GM19240 (cell line): ENCODE data around the gene BTBD1.
"Not testable (repeated sequence)": the region's sequence is repeated elsewhere in the genome, so short reads cannot be mapped to it uniquely, and the experiment has no call there.

ENCODE experiments used
- DNase-seq: peaks from one replicate; pipeline ENCODE4 v3.0.0; 2011; ENCODE audit warnings: low spot score; ENCODE audit not compliant: insufficient read length

Gene BTBD1

DNA sequence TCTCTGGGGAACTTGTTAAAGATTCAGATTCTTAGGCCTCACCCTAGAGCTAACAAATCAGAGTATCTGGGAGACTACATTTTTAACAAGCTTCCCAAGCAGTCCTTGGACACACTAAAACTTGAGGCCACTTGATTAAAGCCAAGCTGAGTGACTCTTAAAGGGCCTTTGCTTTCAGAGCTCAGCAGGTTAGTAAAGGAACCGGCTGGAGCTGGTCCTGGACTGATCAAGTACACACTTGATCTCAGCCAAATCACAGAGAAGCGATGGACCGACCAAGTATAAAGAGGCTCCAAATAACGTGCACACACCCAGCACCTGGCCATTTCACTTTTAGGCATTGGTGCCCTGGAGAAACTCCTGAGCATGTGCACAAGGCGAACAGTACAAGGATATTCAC is 27.5 kb upstream of the BTBD1 start:
- no peak for DNase-seq

DNA sequence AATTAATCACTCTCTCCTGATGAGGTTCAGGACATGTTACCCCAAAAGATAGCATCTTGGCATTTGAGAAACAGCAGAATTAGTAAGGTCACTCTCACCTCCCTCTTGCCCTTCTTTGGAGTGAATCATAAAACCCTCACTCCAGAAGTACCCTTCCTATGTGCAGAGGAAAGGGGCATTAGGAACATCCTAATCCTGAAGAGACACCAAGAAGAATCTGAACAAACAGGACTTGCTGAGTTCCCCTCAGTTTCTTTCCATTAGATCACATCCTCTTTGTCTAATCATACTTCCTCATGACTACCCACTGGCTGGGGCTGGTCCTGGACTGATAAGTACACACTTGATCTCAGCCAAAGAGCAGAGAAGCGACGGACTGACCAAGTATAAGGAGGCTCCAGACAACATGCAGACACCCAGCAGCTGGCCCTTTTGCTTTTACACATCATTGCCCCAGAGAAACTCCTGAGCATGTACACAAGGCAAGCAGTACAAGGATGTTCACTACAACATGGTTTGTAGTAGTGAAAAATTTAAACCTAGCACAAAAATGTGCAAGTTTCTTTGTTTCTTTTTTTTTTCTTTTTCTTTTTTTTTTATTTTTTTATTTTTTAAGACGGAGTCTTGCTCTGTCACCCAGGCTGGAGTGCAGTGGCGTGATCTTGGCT is 25.4 kb upstream of the BTBD1 start:
- DNase-seq = no peak

- DNase-seq = not testable (repeated sequence)
Measured at GRCh38 chr15:83091965-83092308, 24.9 kb upstream of the BTBD1 start.

GRCh38 chr15:83090465-83090864 is 23.4 kb upstream of the BTBD1 start:
- DNase-seq = no peak

DNA sequence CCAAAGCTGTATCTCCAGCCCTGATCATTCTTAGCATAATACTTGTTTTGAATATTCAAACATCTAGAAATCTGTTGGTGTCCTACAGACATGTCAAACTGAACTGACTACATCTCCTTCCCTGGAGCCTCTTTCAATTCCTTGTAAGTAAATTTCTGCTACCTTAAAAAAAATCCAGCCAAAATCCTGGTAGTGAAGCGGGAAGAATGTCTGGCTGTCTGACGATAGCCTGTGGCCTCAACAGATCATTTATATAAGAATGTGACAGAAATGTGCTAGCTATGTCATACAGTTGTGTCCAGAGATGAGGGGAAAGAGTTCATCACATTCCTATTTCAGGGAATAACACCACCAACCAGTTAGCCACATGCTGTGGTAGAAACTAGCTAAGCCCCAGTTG is 21.8 kb upstream of the BTBD1 start:
- DNase-seq = no peak

GRCh38 chr15:83087576-83087975 is 20.5 kb upstream of the BTBD1 start:
- DNase-seq = no peak

- not testable (repeated sequence) for DNase-seq
Measured at GRCh38 chr15:83085864-83086552, 19.0 kb upstream of the BTBD1 start.

DNA sequence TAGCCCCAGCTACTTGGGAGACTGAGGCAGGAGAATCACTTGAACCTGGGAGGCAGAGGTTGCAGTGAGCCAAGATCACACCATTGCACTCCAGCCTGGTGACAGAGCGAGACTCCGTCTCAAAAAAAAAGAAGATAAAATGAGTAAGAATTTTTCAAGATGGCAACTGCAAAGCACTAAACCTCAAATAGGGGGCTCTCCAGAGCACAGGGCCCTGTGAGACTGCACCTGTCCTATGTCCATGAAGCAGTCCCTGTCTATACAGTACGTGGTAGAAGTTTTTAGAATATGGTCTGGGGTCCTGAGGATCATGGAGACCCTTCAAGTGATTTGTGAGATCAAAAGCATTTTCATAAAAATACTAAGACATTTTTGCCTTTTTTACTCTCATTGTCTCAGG is 18.4 kb upstream of the BTBD1 start:
- DNase-seq = not testable (repeated sequence)

GRCh38 chr15:83082730-83083386 is 15.8 kb upstream of the BTBD1 start:
- DNase-seq = no peak

GRCh38 chr15:83081256-83082014 is 14.4 kb upstream of the BTBD1 start:
- no peak for DNase-seq

- no peak for DNase-seq
Measured at GRCh38 chr15:83078712-83079111, 11.7 kb upstream of the BTBD1 start.

- DNase-seq = no peak
Measured at GRCh38 chr15:83077491-83078230, 10.6 kb upstream of the BTBD1 start.

DNA sequence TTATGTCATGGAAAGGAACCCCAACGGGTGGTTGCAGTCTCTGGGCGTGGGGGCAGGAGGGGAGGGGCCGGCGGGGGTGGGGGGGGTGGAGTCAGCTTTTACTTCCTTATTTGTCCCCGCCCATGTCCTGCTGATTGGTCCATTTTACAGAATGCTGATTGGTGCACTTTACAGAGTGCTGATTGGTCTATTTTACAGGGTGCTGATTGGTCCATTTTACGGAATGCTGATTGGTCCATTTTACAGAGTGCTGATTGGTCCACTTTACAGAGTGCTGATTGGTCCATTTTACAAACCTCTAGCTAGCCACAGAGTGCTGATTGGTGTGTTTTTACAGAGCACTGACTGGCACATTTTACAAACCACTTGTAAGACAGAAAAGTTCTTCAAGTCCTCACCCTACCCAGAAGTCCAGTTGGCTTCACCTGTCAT is 2.2 kb upstream of the BTBD1 start:
- not testable (repeated sequence) for DNase-seq

- no peak for DNase-seq
Measured at GRCh38 chr15:83068054-83068453, 1.0 kb upstream of the BTBD1 start.

GRCh38 chr15:83067638-83067962 is 548 bp upstream of the BTBD1 start:
- DNase-seq = no peak

DNA sequence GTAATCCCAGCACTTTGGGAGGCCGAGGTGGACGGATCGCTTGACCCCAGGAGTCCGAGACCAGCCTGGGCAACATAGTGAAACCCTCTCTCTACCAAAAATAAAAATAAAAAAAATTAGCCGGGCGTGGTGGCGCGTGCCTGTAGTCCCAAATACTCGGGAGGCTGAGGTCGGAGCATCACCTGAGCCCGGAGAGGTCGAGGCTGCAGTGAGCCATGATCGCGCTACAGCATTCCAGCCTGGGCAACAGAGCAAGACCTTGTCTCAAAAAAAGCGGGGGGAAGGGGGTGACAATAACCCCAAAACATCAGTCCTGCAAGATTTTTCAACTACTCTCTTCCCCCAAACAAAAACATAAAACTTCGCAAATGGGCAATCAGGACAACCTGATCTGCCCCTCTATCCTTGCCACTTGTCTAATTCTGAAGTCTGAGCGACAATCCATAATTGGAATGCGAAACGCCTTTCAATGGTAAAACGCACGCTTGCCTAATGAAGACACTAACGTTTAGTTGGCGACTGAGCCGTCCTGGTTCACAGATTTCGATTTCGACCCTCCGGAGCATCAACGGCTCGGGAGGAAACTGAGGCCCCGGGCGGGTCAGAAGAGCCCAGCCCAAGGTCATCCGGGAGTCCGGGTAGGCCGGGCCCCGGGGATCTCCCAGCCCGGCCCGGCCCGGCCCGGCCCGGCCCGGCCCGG is 868 bp downstream of the BTBD1 start:
- no peak for DNase-seq

DNA sequence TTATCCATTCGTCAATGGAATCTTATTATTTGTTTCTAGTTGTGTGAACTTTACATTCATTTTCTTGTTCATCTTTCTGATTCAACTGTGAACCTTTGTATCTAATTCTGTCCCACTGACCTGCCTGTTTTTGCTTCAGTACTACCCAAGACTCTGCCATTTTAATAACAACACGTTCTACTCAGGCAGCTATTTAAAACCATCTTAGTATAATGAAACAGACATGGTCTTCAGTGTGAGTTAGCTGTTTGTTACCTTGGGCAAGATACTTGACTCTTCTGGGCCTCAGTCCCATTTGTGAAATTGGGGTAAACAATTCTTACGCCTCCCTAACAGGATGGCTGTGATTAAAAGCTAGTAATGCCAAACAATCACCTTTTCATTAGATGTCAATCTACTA is 1.6 kb downstream of the BTBD1 start:
- DNase-seq = no peak

- no peak for DNase-seq
Measured at GRCh38 chr15:83064859-83065258, 2.2 kb downstream of the BTBD1 start.

GRCh38 chr15:83063551-83063950 is 3.5 kb downstream of the BTBD1 start:
- DNase-seq = no peak

DNA sequence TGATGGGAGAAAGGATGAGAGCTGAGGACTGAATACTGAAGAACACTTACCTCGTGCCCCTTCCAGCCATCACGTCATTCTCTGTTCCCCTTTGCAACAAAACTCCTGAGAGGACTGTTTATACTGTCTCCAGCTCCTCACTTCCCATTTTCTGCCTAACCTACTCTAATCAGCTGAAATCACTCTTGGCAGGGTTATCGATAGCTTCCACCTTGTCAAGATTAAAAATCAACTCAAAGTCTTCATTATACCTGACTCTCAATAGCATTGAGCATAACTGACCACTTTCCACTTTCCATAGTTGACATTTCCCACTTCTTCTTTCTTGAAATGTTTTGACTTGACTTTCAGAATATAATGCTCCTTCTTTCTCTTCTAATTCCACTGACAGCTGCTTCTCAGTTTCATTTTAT is 4.3 kb downstream of the BTBD1 start:
- DNase-seq = no peak

- DNase-seq = no peak
Measured at GRCh38 chr15:83061680-83062079, 5.4 kb downstream of the BTBD1 start.
